HepG2 (cell line): Measurements from ENCODE around the gene COMT.

Experiments used
- CBX5 ChIP-seq: sonication (generic); formaldehyde crosslinking; IDR thresholded peaks from 2 replicates; pipeline ENCODE4 v1.4.0; 2020; ENCODE audit warnings: missing genetic modification reagents, borderline replicate concordance
- ETS1 ChIP-seq: sonication (generic); formaldehyde crosslinking; IDR thresholded peaks from 2 replicates; pipeline ENCODE4 v1.4.0; 2020; ENCODE audit warnings: missing genetic modification reagents
- HDAC1 ChIP-seq: sonication (generic); formaldehyde crosslinking; IDR thresholded peaks from 2 replicates; pipeline ENCODE4 v1.5.1; 2020; ENCODE audit warnings: mild to moderate bottlenecking, missing genetic modification reagents
- MAFG ChIP-seq: sonication (generic); formaldehyde crosslinking; IDR thresholded peaks from 2 replicates; pipeline ENCODE4 v1.5.1; 2020; ENCODE audit warnings: mild to moderate bottlenecking, missing genetic modification reagents
- NR2F6 ChIP-seq, 2 experiments: IDR thresholded peaks; 2 replicates each; pipeline ENCODE4 v1.6.1; 2016; ENCODE audit warnings: antibody characterized with exemption in 1 of 2, mild to moderate bottlenecking in 1 of 2
- RORA ChIP-seq: sonication (generic); formaldehyde crosslinking; IDR thresholded peaks from 2 replicates; pipeline ENCODE4 v1.5.0; 2020; ENCODE audit warnings: mild to moderate bottlenecking, missing genetic modification reagents, moderate library complexity
- ZNF205 ChIP-seq: IDR thresholded peaks from 2 replicates; pipeline ENCODE4 v1.6.1; 2018; ENCODE audit warnings: missing biosample characterization, missing genetic modification reagents
- TF ChIP-seq, protein P1 (sequence below): sonication (generic); formaldehyde crosslinking; IDR thresholded peaks from 2 replicates; pipeline ENCODE4 v1.5.0; 2020; ENCODE audit warnings: mild to moderate bottlenecking, missing genetic modification reagents, moderate library complexity
- TF ChIP-seq, protein P2 (sequence below): sonication (generic); formaldehyde crosslinking; IDR thresholded peaks from 2 replicates; pipeline ENCODE4 v1.5.0; 2020; ENCODE audit warnings: mild to moderate bottlenecking, missing genetic modification reagents

DNA sequence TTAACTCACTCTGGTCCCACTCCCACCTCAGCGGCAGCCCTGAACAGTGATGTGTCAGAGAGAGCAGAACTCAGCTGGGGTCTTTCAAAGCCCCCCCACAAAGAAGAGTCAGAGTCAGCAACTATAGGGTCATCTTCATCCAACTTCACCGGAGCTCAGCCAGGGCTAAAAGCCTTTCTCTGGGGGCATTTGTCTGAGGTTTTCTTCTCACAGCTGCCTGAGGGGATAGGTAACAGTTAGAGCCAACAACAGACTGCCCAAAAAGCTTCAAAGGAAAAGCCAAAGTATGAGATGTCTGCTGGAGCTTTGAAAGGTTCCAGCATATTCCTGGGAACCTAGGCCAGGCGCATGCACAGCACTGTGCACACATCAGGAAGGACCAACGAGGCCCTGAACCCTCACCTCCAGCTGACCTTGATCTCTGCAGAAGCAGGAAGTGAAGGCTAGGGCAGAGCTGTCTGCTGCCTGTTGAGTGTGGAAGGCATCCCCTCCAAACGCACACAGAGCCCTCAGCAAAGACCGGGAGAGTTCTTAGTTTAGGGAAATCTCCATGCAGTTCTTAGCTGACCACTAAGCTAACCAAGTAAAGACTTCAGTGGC, 28.1 kb upstream of the COMT start:
- TF ChIP-seq MAFG (CRISPR knock-in tag) (no peak), CBX5 (CRISPR knock-in tag) (no peak), HDAC1 (CRISPR knock-in tag) (no peak), ETS1 (CRISPR knock-in tag) (no peak), NR2F6 (IDR thresholded peaks at IDR 0.05) (no peak), NR2F6 (CRISPR knock-in tag; IDR thresholded peaks at IDR 0.05) (no peak), RORA (CRISPR knock-in tag) (no peak), ZNF205 (CRISPR knock-in tag) (no peak)
- TF ChIP-seq, protein P1, sequence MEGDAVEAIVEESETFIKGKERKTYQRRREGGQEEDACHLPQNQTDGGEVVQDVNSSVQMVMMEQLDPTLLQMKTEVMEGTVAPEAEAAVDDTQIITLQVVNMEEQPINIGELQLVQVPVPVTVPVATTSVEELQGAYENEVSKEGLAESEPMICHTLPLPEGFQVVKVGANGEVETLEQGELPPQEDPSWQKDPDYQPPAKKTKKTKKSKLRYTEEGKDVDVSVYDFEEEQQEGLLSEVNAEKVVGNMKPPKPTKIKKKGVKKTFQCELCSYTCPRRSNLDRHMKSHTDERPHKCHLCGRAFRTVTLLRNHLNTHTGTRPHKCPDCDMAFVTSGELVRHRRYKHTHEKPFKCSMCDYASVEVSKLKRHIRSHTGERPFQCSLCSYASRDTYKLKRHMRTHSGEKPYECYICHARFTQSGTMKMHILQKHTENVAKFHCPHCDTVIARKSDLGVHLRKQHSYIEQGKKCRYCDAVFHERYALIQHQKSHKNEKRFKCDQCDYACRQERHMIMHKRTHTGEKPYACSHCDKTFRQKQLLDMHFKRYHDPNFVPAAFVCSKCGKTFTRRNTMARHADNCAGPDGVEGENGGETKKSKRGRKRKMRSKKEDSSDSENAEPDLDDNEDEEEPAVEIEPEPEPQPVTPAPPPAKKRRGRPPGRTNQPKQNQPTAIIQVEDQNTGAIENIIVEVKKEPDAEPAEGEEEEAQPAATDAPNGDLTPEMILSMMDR (CRISPR knock-in tag): no peak
- TF ChIP-seq, protein P2, sequence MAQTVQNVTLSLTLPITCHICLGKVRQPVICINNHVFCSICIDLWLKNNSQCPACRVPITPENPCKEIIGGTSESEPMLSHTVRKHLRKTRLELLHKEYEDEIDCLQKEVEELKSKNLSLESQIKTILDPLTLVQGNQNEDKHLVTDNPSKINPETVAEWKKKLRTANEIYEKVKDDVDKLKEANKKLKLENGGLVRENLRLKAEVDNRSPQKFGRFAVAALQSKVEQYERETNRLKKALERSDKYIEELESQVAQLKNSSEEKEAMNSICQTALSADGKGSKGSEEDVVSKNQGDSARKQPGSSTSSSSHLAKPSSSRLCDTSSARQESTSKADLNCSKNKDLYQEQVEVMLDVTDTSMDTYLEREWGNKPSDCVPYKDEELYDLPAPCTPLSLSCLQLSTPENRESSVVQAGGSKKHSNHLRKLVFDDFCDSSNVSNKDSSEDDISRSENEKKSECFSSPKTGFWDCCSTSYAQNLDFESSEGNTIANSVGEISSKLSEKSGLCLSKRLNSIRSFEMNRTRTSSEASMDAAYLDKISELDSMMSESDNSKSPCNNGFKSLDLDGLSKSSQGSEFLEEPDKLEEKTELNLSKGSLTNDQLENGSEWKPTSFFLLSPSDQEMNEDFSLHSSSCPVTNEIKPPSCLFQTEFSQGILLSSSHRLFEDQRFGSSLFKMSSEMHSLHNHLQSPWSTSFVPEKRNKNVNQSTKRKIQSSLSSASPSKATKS (CRISPR knock-in tag): no peak
